Body of pancreas (tissue), 4 donors: ENCODE data around the gene SETD5. TPM values are rescaled to one million over a fixed set of nuclear protein-coding genes. Genes with fewer than 3 reads are reported as not detected.

ENCODE experiments used
- ATAC-seq: fragments of 150-250 bp; one replicate; pipeline ENCODE4 v1.9.1; 2016
- DNase-seq, 4 donors: peaks; one replicate each; pipeline ENCODE4 v3.0.0-alpha.2; 2019
- H3K27ac ChIP-seq, 4 donors: fragments of 200-600 bp; sonication (generic); 1 replicate in 3 of 4; 2 replicates in 1 of 4; pipeline versions ENCODE4 v1.5.1 to v1.6.1; 2016 to 2019; ENCODE audit warnings: mild to moderate bottlenecking in 1 of 4, mixed read lengths in 1 of 4, moderate library complexity in 1 of 4
- H3K27me3 ChIP-seq, 2 donors: fragments of 200-600 bp; sonication (generic); one replicate each; pipeline ENCODE4 v1.6.0; 2016; ENCODE audit warnings: mild to moderate bottlenecking in 1 of 2
- H3K36me3 ChIP-seq, 2 donors: fragments of 200-600 bp; sonication (generic); replicated peaks in 1 of 2; 2 replicates each; pipeline ENCODE4 v1.5.1; 2016; ENCODE audit warnings: low read depth in 2 of 2; ENCODE audit not compliant: insufficient read depth in 1 of 2
- H3K4me1 ChIP-seq: fragments of 200-600 bp; sonication (generic); one replicate; pipeline ENCODE4 v1.6.0; 2016
- H3K4me3 ChIP-seq, 2 donors: fragments of 200-600 bp; sonication (generic); 1 replicate in 1 of 2; 2 replicates in 1 of 2; pipeline ENCODE4 v1.5.1; 2016 to 2019
- H3K9me3 ChIP-seq, 3 donors: fragments of 200-600 bp; sonication (generic); 1 replicate in 2 of 3; 2 replicates in 1 of 3; pipeline ENCODE4 v1.5.1; 2016
- CTCF ChIP-seq, 7 experiments: fragments of 450-650 bp in 4 of 7; fragments of 200-600 bp in 3 of 7; sonication (generic) in 3 of 7; IDR thresholded peaks; one replicate each; pipeline ENCODE4 v1.5.1; 2016 to 2019; ENCODE audit warnings: antibody characterized with exemption in 7 of 7
- POLR2A ChIP-seq, 3 donors: fragments of 450-650 bp; IDR thresholded peaks; one replicate each; pipeline ENCODE4 v1.6.1; 2016; ENCODE audit warnings: antibody characterized with exemption in 3 of 3, mild to moderate bottlenecking in 2 of 3
- WGBS, 2 donors: methylation state at CpG; one replicate each; pipeline ENCODE4 v1.1.5; 2017; 5-methylcytosine and 5-hydroxymethylcytosine counted together
- intact Hi-C: fragments of 100-400 bp; cut with DNase I; formaldehyde crosslinking; loops from one replicate; pipeline ENCODE4 v1.15.1; 2023
- total RNA-seq, 2 donors: library from RNA; depleted of rRNA; stranded (reverse); fragments of >200 nt; gene quantifications; one replicate each; pipeline ENCODE4 v1.1.0, GENCODE V29; 2016

Gene SETD5
- total RNA-seq, 2 donors from 2014 or later: 64.3 to 102 TPM

- Histone ChIP-seq H3K4me1 (peaks cover 15% of the 10 kb centered on the region), H3K36me3 (no peaks in the 10 kb centered on the region), H3K9me3 (no peaks in the 10 kb centered on the region), H3K27me3 (peaks cover 0 to 6% of the 10 kb centered on the region in 2 donors), H3K27ac (no peak overlapping the region), H3K4me3 (no peak overlapping the region)
- DNase-seq (no peak), ATAC-seq (no peak)
- TF ChIP-seq POLR2A (IDR thresholded peaks at IDR 0.05): no peak
- no peak for TF ChIP-seq CTCF (IDR thresholded peaks at IDR 0.05)
- WGBS, 2 donors: 15 to 17% methylated on average over 16 to 19 of the region's 19 CpGs
- intact Hi-C loops: no loop called here
Observed at GRCh38 chr3:9499455-9500107, 102.2 kb downstream of the SETD5 start.

DNA sequence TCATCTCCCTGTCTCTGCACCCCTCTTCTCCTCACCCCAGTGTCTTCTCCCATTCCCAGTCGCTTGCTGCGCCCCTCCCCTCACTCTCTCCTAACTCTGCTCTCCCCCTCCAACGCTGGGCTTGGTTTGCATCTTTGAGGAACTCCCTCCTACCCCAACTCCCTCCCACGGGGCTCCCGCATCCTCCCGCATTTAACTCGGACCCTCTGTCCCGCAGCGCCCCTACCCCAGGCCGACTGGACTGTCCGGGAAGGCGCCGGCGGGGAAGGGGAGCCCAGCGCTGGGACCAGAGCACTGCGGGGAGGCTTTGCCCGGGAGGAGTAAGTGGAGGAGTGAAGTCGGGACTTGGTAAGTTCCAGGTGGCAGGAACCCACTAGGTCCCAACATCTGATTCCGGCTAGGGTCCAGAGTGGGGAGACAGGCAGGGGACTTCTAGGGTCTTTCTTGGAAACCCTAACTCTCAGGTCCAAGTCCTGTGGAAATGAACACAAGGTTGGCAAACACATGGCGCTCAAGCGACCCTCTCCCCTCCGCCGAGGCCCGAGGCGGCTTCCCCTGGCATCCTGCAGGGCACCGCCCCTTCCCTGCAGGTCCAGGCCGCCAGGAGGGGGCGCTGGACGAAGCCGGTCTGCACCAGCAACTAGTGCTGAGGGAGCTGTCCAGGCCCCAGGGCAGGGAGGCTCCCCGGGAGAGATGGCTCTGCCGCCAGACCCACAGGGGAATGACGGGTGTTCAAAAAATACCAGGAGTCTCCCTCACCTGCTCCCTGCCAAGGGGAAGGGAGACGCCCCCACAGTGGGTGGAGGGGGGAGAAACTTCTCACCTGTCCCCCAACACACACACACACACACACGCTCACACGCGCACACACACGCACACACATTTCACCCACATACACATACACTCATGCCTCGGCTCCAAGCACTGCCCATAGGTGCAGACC is 103.0 kb downstream of the SETD5 start:
- peaks cover 0 to 6% of the 10 kb centered on the region in 2 donors for H3K27me3 ChIP-seq
- no peak overlapping the region for H3K27ac ChIP-seq
- H3K9me3 ChIP-seq: no peaks in the 10 kb centered on the region
- peaks cover 15% of the 10 kb centered on the region for H3K4me1 ChIP-seq
- TF ChIP-seq POLR2A (IDR thresholded peaks at IDR 0.05): no peak
- TF ChIP-seq CTCF (IDR thresholded peaks at IDR 0.05): peak; percentile 37 to 63 (median 43)
- peak; percentile 65 for ATAC-seq
- H3K36me3 ChIP-seq: no peaks in the 10 kb centered on the region
- H3K4me3 ChIP-seq: no peak overlapping the region
- WGBS, 2 donors: 10 to 17% methylated on average over 26 to 38 of the region's 39 CpGs
- intact Hi-C loops: no loop called here
- peak; percentile 46 to 61 (median 50) for DNase-seq

GRCh38 chr3:9501226-9501625 is 103.8 kb downstream of the SETD5 start:
- intact Hi-C loops: no loop called here
- Histone ChIP-seq H3K4me1 (peaks cover 15% of the 10 kb centered on the region), H3K9me3 (no peaks in the 10 kb centered on the region), H3K4me3 (no peak overlapping the region), H3K36me3 (no peaks in the 10 kb centered on the region), H3K27ac (no peak overlapping the region), H3K27me3 (peaks cover 0 to 6% of the 10 kb centered on the region in 2 donors)
- no peak for TF ChIP-seq CTCF (IDR thresholded peaks at IDR 0.05)
- no peak for TF ChIP-seq POLR2A (IDR thresholded peaks at IDR 0.05)
- no peak for DNase-seq
- ATAC-seq: no peak
- WGBS, 2 donors: 47 to 50% methylated on average over 3 to 6 of the region's 6 CpGs

GRCh38 chr3:9503283-9503682 is 105.9 kb downstream of the SETD5 start:
- no peak for ATAC-seq
- WGBS, 2 donors: 0% methylated on average over 2 to 4 of the region's 4 CpGs
- intact Hi-C loops: no loop called here

More at GRCh38 chr3:9503283-9503682, 105.9 kb downstream of the SETD5 start:
- Histone ChIP-seq H3K4me3 (no peak overlapping the region), H3K36me3 (no peaks in the 10 kb centered on the region), H3K27ac (no peak overlapping the region), H3K27me3 (peaks cover 0 to 6% of the 10 kb centered on the region in 2 donors), H3K9me3 (no peaks in the 10 kb centered on the region), H3K4me1 (peaks cover 15% of the 10 kb centered on the region)
- TF ChIP-seq CTCF (IDR thresholded peaks at IDR 0.05) (peak; percentile 59 to 77 (median 64)), POLR2A (IDR thresholded peaks at IDR 0.05) (no peak)
- DNase-seq: peak; percentile 64 to 81 (median 70)
